K562 (cell line): ENCODE data around the gene SPTBN5. TPM values are rescaled to one million over a fixed set of nuclear protein-coding genes. Genes with fewer than 3 reads are reported as not detected.

ENCODE experiments used
- ATAC-seq: fragments of 200-7000 bp; cut with Tn5 transposase; 3 replicates; pipeline ENCODE4 v1.9.1; 2020; ENCODE audit warnings: moderate library complexity
- BruUV-seq: library from RNA; stranded (reverse); fragments of 400-500 nt; replicated peaks from 2 replicates; lab custom pipeline; 2021; lab: Mats Ljungman, UMichigan
- CTCF ChIA-PET: fragments of 300-600 bp; formaldehyde crosslinking; extraction: SDS; loops from one replicate; lab custom pipeline; 2021; ENCODE audit warnings: low intra/inter-chr PET ratio; lab: Yijun Ruan, JAX
- POLR2A ChIA-PET: fragments of 300-600, 350-650 bp; sonication (Branson Sonifier 250); formaldehyde crosslinking; extraction: SDS; loops from one replicate; lab custom pipeline; 2021; ENCODE audit warnings: antibody characterized with exemption, inconsistent platforms; lab: Yijun Ruan, JAX
- DNase-seq, 4 experiments: peaks; one replicate each; pipeline versions ENCODE4 v3.0.0 to v3.0.0-alpha.2; 2011 to 2018; ENCODE audit warnings: low spot score in 3 of 4, mixed read lengths in 3 of 4; ENCODE audit errors: extremely low read depth in 1 of 4
- FAIRE-seq: peaks from 2 replicates; lab custom pipeline; 2011; peaks lifted over from hg19 to GRCh38; lab: Jason Lieb, UNC
- H2AFZ ChIP-seq: 2 replicates; pipeline ENCODE4 v1.6.0; 2011; ENCODE audit warnings: low read depth, low read length, control low read depth, inconsistent platforms
- H3K27ac ChIP-seq: fragments of 200-600 bp; 3 replicates; pipeline ENCODE4 v1.8.0; 2011; ENCODE audit warnings: low read depth, mild to moderate bottlenecking, control low read depth, inconsistent platforms, low read length, moderate library complexity, mixed read lengths; ENCODE audit errors: extremely low read depth
- H3K27me3 ChIP-seq, 2 experiments: fragments of 300-600 bp in 1 of 2; 2 replicates in 1 of 2; 3 replicates in 1 of 2; pipeline versions ENCODE4 v1.6.0 to v1.8.0; 2011; ENCODE audit warnings: inconsistent platforms in 2 of 2, low read length in 2 of 2, mild to moderate bottlenecking in 1 of 2, mixed read lengths in 1 of 2, moderate library complexity in 1 of 2; ENCODE audit not compliant: control insufficient read depth in 2 of 2, insufficient read depth in 2 of 2
- H3K36me3 ChIP-seq: fragments of 300-600 bp; 3 replicates; pipeline ENCODE4 v1.8.0; 2011; ENCODE audit warnings: mild to moderate bottlenecking, low read length, inconsistent platforms; ENCODE audit not compliant: control insufficient read depth, insufficient read depth
- H3K4me1 ChIP-seq, 2 experiments: fragments of 200-600 bp in 1 of 2; replicated peaks in 1 of 2; 2 replicates in 1 of 2; 3 replicates in 1 of 2; pipeline versions ENCODE4 v1.5.1 to v1.8.0; 2011; ENCODE audit warnings: inconsistent platforms in 2 of 2, low read length in 2 of 2, mild to moderate bottlenecking in 1 of 2, mixed read lengths in 1 of 2, moderate library complexity in 1 of 2; ENCODE audit not compliant: control insufficient read depth in 2 of 2, insufficient read depth in 2 of 2
- H3K4me2 ChIP-seq: 2 replicates; pipeline ENCODE4 v1.6.1; 2011; ENCODE audit warnings: low read length, control low read depth, inconsistent platforms, mixed read lengths; ENCODE audit not compliant: insufficient read depth
- H3K4me3 ChIP-seq: fragments of 200-600 bp; sonication (generic), shearing (Covaris generic); 2 replicates; pipeline ENCODE4 v1.5.1; 2016; ENCODE audit warnings: control low read depth, inconsistent platforms
- H3K79me2 ChIP-seq: fragments of 200-600 bp; 3 replicates; pipeline ENCODE4 v1.8.0; 2011; ENCODE audit warnings: low read length, inconsistent platforms; ENCODE audit not compliant: control insufficient read depth, insufficient read depth
- H3K9ac ChIP-seq, 2 experiments: 2 replicates each; pipeline versions ENCODE4 v1.6.0 to v1.6.1; 2011; ENCODE audit warnings: low read depth in 2 of 2, low read length in 2 of 2, control low read depth in 1 of 2, inconsistent platforms in 1 of 2, mild to moderate bottlenecking in 1 of 2, mixed read lengths in 1 of 2; ENCODE audit not compliant: insufficient read depth in 1 of 2
- H3K9me1 ChIP-seq: one replicate; pipeline ENCODE4 v1.6.0; 2011; ENCODE audit warnings: inconsistent platforms, mild to moderate bottlenecking, low read length, moderate library complexity; ENCODE audit not compliant: control insufficient read depth, insufficient read depth
- H3K9me3 ChIP-seq: replicated peaks from 2 replicates; pipeline ENCODE4 v1.5.1; 2011; ENCODE audit warnings: low read depth, low read length, inconsistent platforms; ENCODE audit not compliant: control insufficient read depth, insufficient read depth
- H4K20me1 ChIP-seq: replicated peaks from 2 replicates; pipeline ENCODE4 v1.6.1; 2011; ENCODE audit warnings: low read length, inconsistent platforms, mixed read lengths; ENCODE audit not compliant: control insufficient read depth, insufficient read depth
- ETS2 ChIP-seq: IDR thresholded peaks from 2 replicates; pipeline ENCODE4 v1.6.1; 2016; ENCODE audit warnings: borderline replicate concordance, missing genetic modification characterization, mild to moderate bottlenecking, moderate library complexity, missing compliant biosample characterization; ENCODE audit not compliant: poor library complexity, severe bottlenecking
- EZH2 ChIP-seq: IDR thresholded peaks from 2 replicates; pipeline ENCODE4 v1.6.1; 2012; ENCODE audit warnings: low read depth, mild to moderate bottlenecking, inconsistent platforms, low read length, borderline replicate concordance
- HNRNPH1 ChIP-seq: fragments of 200-400 bp; formaldehyde crosslinking; optimal IDR thresholded peaks from 2 replicates; pipeline ENCODE3; 2017; ENCODE audit warnings: low read depth, mild to moderate bottlenecking, low read length, moderate library complexity
- KHSRP ChIP-seq: fragments of 450-650 bp; IDR thresholded peaks from 2 replicates; pipeline ENCODE4 v1.6.1; 2017
- SMARCE1 ChIP-seq: fragments of 450-650 bp; IDR thresholded peaks from 2 replicates; pipeline ENCODE4 v1.7.1; 2016; ENCODE audit warnings: mild to moderate bottlenecking
- SREBF2 ChIP-seq: sonication (generic); formaldehyde crosslinking; IDR thresholded peaks from 2 replicates; pipeline ENCODE4 v1.4.0; 2020; ENCODE audit warnings: mild to moderate bottlenecking, missing genetic modification reagents
- TEAD4 ChIP-seq, 2 experiments: sonication (generic) in 1 of 2; formaldehyde crosslinking in 1 of 2; IDR thresholded peaks; 2 replicates each; pipeline versions ENCODE4 v1.6.1 to v1.8.0; 2012 to 2022; ENCODE audit warnings: borderline replicate concordance in 1 of 2, inconsistent platforms in 1 of 2, low read length in 1 of 2, mild to moderate bottlenecking in 1 of 2, missing genetic modification reagents in 1 of 2
- ZZZ3 ChIP-seq: fragments of 450-650 bp; IDR thresholded peaks from 2 replicates; pipeline ENCODE4 v1.6.1; 2016; ENCODE audit warnings: antibody characterized with exemption, mild to moderate bottlenecking, moderate library complexity
- WGBS: fragments of 100-300 bp; shearing (Covaris generic); methylation state at CpG from one replicate; pipeline ENCODE4 v1.1.6; 2016; ENCODE audit warnings: low coverage, mixed read lengths; ENCODE audit not compliant: insufficient coverage; ENCODE audit errors: missing lambda C conversion rate; 5-methylcytosine and 5-hydroxymethylcytosine counted together
- in situ Hi-C: fragments of 300-500 bp; cut with MboI; formaldehyde crosslinking; loops from 4 replicates; pipeline ENCODE4 v1.15.0; 2018; ENCODE audit warnings: inconsistent platforms, mixed read lengths
- intact Hi-C: fragments of 100-400 bp; cut with micrococcal nuclease; formaldehyde crosslinking; loops from 2 replicates; pipeline ENCODE4 v1.14.2; 2022
- polyA plus RNA-seq, 8 experiments: library from polyadenylated mRNA; depleted of rRNA in 4 of 8; stranded (reverse) in 5 of 8; unstranded in 3 of 8; fragments of >200 nt; fragmentation: Nextera tagmentation in 2 of 8; fragmentation: Illumina TruSeq in 1 of 8; extraction: Ambion mirVana in 2 of 8; extraction: Trizol in 1 of 8; gene quantifications; 2 replicates each; pipeline versions ENCODE4 v1.2.1 to v1.2.3, GENCODE V29; 2011 to 2014; ENCODE audit warnings: inconsistent platforms in 1 of 8, missing spikeins in 1 of 8
- total RNA-seq, 7 experiments: library from RNA; depleted of rRNA in 6 of 7; stranded (reverse); fragments of >200 nt in 6 of 7; fragmentation: Illumina TruSeq in 2 of 7; extraction: Trizol in 2 of 7; gene quantifications; 2 replicates each; pipeline versions ENCODE4 v1.2.1 to v1.2.3, GENCODE V29; 2011 to 2021; ENCODE audit warnings: low replicate concordance in 1 of 7
- TF ChIP-seq, protein P1 (sequence below): sonication (generic); formaldehyde crosslinking; IDR thresholded peaks from 2 replicates; pipeline ENCODE4 v1.4.0; 2020; ENCODE audit warnings: mild to moderate bottlenecking, missing genetic modification reagents

The SPTBN5 gene
- total and polyA plus RNA-seq, 9 of the 15 experiments (the other 6 are each of a cell fraction or from before 2014, with no cell fraction given), result 0.02 TPM; not detected in 8

DNA sequence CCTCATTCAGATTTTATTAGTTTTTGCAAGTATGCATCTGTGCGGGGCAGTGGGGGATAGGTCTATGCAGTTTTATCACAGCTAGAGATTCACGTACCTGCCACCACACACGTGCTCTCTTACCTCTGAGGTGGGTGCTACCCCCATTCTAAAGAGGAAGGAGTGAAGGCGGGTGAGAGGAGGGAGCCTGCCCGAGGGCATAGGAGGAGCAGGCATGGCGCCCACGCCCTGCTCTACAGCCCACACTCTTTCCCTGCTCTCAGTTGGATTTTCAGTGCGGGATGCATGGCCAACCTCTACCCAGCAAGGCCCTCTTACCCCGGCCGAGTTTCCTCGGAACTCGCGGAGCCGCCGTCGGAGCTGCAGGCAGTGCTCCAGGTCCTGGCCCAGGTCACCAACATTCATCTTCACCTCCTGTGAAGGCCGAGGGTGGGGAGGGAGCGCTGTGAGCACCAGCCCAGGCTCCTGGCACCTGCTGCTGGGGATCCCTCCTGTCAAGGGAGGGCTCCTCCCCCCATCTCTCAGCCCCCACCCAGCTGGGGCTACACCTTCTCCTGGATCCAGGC, 28.3 kb downstream of the SPTBN5 start:
- CTCF ChIA-PET, result no interaction called here
- H3K79me2 ChIP-seq, result no peaks in the 10 kb centered on the region
- H3K4me2 ChIP-seq, result no peak overlapping the region
- no peaks in the 10 kb centered on the region for H3K36me3 ChIP-seq
- intact Hi-C loops (no loop called here), in situ Hi-C loops (no loop called here)
- no peaks in the 10 kb centered on the region; the same call in 1 of the 2 replicates for H3K9me3 ChIP-seq
- H3K4me1 ChIP-seq, result peaks cover 0 to 51% of the 10 kb centered on the region in 2 experiments; a peak in 2 of 5 replicates
- no TSS peak for BruUV-seq
- FAIRE-seq, result no peak
- H3K9ac ChIP-seq, result peak overlapping the region in 1 of 2 experiments; percentile 26; a peak in 1 of 4 replicates
- WGBS, result 32% methylated on average over 16 of the region's 18 CpGs
- DNase-seq, result no peak
- H3K4me3 ChIP-seq, result no peak overlapping the region
- ATAC-seq, result no peak
- no peak overlapping the region for H3K27ac ChIP-seq
- H3K9me1 ChIP-seq, result no peaks in the 10 kb centered on the region
- peaks cover 28% of the 10 kb centered on the region for H4K20me1 ChIP-seq
- peaks cover 77 to 96% of the 10 kb centered on the region in 2 experiments for H3K27me3 ChIP-seq
- no peak overlapping the region for H2AFZ ChIP-seq
- no peak for TF ChIP-seq TEAD4 (IDR thresholded peaks at IDR 0.05; ENCODE audit: low read length)
- no peak for TF ChIP-seq TEAD4 (CRISPR knock-in tag; IDR thresholded peaks at IDR 0.05; ENCODE audit: borderline replicate concordance)
- TF ChIP-seq, protein P1, sequence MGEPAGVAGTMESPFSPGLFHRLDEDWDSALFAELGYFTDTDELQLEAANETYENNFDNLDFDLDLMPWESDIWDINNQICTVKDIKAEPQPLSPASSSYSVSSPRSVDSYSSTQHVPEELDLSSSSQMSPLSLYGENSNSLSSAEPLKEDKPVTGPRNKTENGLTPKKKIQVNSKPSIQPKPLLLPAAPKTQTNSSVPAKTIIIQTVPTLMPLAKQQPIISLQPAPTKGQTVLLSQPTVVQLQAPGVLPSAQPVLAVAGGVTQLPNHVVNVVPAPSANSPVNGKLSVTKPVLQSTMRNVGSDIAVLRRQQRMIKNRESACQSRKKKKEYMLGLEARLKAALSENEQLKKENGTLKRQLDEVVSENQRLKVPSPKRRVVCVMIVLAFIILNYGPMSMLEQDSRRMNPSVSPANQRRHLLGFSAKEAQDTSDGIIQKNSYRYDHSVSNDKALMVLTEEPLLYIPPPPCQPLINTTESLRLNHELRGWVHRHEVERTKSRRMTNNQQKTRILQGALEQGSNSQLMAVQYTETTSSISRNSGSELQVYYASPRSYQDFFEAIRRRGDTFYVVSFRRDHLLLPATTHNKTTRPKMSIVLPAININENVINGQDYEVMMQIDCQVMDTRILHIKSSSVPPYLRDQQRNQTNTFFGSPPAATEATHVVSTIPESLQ, result no peak
- TF ChIP-seq KHSRP, result no peak
- TF ChIP-seq ZZZ3, result no peak
- TF ChIP-seq SMARCE1, result no peak
- no peak for TF ChIP-seq EZH2
- no peak for TF ChIP-seq HNRNPH1
- no peak for TF ChIP-seq ETS2 (tag)
- no peak for TF ChIP-seq SREBF2 (CRISPR knock-in tag)
- POLR2A ChIA-PET, result no interaction called here
